GM18867 (cell line): Measurements from ENCODE around the gene CPNE4.
A peak's percentile ranks its signal among the peaks of the same experiment; 100 is the strongest.

Source experiments
- ATAC-seq: cut with Tn5 transposase; IDR thresholded peaks from one replicate; pipeline ENCODE4 v1.9.1; 2021; ENCODE audit warnings: mild to moderate bottlenecking, moderate library complexity; ENCODE audit not compliant: unreplicated experiment

The CPNE4 gene

DNA sequence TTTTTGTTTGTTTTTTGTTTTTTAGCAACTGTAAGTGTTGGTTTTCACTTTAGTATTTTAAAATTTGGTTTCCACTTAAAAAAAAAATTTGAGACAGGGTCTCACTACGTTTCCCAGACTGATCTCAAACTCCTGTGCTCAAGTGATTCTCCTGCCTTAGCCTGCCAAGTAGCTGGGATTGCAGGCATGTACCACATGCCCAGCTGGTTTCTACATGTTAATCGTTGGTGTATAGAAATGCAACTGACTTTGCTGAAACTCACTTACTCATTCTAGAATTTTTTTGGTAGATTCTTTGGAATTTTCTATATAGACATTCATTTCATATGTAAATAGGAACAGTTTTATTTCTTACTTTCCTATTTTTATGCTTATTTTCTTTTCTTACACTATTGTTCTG is 287.3 kb downstream of the CPNE4 start:
- ATAC-seq = no peak

DNA sequence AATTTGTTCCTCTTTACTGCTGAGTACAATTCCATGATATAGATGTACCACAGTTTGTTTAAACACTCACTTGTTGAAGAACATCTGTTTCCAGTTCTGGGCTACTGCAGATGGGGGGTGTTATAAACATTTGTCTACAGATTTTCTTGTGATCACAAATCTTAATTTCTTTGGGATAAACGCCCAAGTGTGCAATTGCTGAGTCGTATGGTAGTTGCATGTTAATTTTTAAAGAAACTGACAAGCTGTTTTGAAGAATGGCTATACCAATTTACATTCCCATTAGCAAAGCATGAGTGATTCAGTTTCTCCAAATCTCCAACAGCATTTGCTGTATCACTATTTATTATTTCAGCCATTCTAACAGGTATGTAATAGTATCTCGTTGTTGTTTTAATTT is 290.0 kb downstream of the CPNE4 start:
- ATAC-seq = no peak

DNA sequence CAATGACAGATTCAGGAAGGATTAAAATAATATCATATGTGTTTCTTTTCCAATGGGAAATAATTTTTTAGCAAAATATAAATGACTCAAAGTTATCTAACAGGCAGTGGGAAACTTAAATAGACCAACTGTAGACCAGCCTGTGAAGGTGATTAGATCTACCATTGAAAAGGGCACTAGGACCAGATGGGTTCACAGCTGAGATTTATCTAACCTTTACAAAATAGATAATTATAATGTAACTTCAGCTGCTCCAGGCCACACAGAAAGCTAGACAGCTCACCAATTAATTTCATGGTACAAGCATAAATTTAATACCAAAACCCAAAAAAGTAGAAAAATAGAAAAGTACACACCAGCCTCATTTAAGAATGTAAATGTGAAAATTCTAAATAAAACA is 291.7 kb downstream of the CPNE4 start:
- no peak for ATAC-seq

DNA sequence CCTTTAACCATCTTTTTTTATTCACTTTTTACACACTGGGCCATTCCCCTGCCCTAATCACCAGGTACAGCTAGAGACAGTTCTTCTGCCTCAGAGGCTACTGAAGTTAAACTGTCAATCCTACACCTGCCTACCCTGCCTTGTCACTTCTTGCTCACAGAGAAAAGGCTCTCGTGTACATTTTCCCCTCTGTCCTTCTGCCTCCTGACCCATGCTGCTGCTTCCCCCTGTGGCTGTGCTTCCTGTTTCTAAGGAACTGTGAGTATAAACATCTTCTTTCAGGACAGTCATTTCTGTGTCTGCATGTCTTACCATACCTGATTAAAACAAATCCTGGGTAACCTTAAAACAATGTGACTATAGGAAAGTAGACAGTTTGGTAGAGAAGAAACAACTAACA is 295.6 kb downstream of the CPNE4 start:
- no peak for ATAC-seq

DNA sequence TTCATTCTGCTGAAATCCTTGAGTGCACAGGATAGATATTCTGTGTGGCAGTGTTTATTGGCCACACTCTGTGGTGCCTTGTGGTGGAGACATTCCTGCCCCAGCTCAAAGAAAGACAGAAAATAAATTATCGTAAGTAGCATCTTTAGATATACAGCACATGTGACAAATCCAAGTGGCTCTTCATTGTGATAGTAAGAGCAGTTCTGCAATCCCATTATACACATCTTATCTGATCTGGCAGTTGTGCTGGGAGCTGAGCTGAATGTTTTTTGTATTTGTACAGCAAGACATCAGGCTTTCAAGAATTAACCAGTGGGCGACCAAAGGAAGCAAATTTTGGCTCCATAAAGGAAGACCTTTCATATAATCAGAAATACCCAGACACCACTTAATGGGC is 296.7 kb downstream of the CPNE4 start:
- ATAC-seq = no peak

DNA sequence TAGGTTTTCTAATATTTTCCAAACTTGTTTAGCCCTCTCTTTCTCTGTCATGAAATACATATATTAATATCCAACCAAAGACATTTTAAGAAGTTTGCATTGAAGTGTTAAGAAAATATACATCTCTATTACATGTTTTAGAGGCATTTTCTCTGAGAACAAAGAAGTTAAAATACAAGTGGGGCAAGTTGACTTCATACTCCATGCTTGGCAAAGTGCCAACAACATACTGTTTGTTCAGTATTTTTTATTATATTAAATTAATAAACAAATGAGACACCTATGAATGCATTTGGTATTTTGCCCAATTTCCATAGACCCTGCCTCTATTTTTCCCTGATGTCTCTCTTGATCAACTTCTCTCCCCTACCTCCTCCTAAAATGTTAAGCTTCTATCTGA is 299.3 kb downstream of the CPNE4 start:
- no peak for ATAC-seq

DNA sequence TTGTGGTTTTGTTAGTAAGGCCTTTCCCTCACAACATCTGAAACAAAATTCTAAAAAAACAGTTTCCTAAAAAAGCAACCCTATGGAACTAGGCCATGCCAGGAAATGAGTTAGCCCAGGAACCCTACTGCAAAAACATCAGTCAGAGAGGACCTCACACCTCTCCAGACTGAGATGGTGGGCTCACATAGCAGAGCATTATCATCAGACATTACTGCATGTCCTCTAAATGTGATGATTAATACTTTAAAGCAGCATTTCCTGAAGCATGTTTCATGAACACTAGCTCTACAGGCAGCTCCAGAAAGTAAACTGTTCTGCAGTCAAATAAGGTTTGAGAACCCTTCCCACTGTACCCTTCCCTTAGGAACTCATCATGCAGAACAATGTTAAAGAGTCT is 299.7 kb downstream of the CPNE4 start:
- no peak for ATAC-seq

DNA sequence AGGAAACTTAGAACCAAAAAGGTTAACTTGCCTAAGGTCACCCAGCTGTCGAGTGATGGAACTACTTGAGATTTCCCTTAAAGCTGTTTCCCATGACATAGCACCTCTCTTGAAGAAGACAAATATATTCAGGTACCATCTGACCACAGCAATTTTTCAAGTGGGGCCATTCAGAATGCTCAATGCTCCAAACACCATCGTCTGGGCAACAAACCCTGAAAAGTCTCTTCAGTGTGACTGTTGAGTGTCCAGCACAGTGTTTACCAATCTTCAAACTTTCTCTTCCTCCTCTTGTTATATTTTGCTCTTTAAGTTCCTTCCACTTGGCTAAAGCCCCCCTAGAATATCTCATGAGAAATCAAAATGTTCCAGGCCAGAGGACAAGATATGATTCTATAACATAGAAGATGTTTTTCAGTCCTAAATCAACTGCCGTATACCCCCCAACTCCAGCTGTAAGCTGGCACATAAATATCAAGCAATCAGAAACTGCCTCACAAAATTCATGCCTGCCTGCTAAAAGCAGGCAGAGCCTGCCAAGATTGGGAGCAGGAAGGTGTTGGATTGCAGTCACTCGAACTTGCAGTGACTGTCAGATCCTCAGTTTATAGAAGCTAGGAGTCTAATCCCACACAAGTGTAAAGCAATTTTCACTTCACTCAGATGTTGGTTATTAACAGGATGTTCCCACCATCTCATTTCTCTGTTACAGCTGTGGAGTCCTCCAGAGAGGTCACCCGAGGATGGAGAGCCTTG is 301.6 kb downstream of the CPNE4 start:
- no peak for ATAC-seq

DNA sequence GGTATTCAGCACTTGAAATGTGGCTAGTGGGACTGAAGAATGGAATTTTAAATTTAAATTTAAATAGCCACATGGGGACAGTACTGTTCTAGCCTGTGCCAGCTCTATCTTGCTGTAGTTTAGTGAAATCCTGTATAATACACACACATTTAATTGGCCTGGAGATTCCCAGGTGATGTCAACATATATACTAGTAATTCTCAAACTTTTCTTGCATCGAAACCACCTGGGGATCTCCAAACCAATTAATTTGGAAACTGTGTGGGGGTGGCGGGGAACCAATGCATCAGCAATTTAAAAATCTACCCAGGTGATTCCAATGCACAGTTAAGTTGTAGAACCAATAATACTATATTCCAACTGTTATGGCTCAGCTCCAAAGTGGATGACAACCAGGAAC is 303.1 kb downstream of the CPNE4 start:
- ATAC-seq = no peak

DNA sequence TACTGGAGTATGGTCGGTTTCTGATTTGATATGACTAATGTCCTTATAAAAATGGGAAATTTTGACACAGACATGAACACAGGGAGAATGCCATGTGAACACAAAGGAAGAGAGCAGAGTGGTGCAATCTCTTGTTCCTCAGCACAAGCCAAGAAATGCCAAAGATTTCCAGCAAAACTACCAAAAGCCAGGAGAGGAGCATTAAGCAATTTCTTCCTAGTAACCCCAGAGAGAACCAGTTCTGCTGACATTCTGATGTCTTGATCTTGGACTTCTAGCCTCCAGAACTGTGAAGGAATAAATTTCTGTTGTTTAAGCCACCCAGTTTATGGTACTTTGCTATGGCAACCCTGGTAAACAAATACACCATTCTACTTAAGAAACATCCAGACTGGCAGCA is 304.2 kb downstream of the CPNE4 start:
- no peak for ATAC-seq

DNA sequence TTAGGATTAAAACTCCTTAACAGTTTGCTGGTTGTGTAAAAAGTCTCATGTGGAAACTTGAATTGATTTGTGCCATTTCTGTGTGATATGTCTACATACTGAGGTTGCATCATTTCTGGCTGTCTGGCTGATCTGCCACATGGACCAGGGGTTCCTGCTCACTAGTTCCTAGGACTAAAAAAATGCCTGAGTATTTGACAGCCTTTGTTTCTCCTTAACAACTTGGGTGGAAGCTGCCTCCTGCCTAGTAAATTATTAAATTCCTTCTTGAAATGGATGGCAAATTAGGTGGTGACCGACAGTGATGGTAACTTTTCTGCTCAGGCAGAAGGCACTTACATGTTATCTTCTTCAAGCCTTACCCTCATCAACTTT is 305.2 kb downstream of the CPNE4 start:
- ATAC-seq = no peak

DNA sequence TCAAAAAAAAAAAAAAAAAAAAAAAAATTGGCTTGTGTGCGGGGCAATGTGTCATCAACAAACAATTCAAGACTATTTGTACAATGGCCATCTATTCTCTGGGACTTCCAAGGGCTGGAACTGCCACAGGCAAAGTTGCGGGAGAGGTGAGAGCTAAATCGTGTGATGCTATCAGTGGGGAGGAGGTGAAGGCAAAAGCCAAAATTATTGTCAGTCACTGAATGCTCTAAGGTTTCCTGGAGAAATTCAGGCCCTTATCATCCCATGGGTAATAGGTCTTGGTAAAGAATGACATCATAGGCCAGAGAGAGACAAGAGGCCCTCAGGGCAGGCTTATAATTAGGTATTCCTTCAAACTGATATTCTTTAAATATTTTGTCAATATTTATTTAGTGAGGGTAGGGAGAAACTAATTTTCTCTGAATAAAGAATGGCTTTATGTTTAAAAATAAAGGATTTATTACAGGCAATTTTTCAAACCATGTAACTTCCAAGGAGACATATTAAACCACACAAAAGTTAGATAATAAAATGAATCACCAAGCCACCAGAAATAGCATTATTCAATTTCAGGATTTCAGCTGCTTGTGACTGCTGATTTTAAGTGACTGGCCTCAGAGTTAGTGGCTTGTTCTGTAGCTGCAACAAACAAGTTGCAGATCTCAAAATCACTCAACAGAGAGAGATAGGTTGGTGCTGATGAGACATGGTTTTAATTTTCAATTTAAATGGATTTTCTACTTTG is 305.7 kb downstream of the CPNE4 start:
- ATAC-seq = no peak

DNA sequence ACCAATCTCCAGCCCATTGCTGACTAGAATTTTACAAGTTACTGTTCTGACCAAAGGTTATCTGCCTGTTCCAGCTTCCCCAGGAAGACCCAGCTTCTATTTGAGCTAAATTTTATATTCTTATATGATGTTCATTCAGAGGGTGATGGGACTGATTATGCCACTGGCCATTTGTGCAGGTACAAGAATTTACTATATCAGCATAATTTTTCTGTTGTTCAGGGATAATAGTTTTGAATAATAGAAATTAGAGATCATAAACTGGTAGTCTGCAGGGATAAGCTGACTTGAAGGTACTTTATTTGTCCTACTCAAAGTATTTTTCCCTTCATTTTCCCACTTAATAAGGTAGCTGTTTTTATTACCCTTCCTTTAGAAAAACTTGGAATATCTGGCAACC is 309.4 kb downstream of the CPNE4 start:
- ATAC-seq = no peak

DNA sequence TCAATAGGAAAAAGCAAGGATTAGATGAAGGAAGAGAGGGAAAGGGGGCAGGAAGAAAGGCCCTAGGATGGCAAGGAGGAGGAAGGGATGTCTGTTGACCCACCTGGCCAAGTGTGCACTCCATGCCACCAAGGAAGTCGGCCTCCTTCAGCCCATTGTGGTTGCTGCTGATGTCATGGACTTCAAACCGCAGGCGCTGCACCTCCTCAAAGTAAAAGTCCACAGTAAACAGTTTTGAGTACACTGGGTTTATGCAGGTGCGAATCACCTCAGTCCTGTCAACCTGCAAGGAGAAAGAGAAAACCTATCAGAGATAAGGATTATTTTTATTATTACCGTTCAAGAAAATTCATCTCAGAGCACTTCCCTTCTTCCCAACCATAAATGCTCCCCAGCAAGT is 311.5 kb downstream of the CPNE4 start:
- ATAC-seq = no peak

DNA sequence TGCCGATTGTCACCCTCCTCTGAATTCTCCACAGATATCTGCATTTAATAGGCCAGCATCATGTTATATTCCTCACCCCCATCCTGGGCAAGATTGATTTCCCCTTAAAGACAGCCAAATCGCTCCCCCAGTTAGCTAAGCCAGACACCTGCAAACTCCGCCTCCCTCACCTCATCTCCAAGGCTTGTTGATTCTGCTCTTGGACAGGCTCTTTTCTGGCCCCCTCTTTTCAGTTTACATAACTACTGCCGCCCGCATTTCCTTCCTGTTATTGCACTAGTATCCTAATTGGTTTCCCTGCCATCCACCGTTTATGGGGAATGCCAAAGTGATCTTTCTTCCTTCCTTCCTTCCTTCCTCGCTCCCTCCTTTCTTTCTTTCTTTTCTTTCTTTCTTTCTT is 317.3 kb downstream of the CPNE4 start:
- ATAC-seq = no peak

DNA sequence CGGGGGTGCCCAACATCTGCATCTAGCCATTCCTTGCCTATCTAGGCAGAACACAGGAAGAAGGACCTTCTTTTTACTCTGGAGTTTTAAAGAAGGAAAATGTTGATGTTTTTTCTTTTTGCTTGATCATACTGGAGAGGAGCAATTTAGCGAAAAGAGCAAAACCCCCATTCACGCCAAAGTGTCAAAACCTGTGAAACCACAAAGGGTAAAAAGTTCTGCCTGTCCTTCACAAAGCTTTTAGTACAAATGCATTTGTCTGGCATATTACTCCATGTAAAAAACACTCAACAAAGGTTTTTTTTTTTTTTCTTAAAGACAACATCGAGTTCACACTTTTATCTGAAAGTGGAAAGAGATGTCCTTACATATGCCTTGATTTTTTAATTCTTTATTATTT is 317.9 kb downstream of the CPNE4 start:
- no peak for ATAC-seq

DNA sequence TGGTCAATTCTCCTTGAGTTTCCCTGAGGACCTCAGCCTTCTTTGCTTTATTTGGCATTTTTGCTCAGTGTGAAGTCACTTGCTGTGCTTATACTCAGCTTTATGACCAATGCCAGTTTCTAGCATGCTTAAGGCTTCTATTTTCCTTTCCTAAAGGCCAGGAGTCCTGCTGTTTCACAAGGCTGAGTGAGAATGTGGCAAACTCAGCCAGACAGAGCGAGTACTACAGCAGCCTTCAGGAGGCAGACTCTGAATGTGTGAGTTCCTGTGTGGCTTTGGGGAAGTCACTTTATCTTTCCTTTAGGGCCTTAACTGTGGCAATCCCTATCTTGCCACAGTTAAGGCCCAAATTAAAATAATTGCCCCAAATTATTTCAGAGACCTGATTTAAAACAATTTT is 318.8 kb downstream of the CPNE4 start:
- peak; percentile 46 for ATAC-seq

DNA sequence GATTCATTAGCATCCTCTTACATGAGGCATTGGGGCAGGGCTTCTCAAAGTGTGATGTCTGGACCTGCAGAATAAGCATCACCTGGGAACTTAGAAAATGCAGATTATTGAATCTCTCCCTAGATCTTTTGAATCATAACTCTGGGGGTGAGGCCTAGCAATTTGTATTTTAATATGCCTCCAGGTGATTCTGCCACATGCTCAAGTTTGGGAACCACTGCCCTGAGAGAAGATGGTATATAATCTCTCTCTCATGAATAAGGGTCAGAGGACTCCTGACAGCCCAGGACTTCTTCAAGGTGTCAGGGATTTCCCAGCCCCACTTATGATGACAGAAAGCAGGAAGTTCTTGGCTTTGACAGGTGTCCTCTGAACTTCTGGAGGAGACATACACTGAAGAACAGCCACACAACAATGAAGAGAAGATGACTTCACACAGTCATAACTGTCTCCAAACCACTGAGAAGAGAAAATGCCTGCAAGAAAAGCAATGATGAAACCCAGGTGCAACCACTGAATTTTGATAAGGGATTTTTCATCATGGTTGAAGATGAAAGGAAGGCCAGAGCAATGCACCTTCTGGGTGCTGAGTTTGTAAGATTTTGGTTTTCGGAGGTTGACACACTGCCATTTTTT is 320.1 kb downstream of the CPNE4 start:
- ATAC-seq = peak; percentile 85

DNA sequence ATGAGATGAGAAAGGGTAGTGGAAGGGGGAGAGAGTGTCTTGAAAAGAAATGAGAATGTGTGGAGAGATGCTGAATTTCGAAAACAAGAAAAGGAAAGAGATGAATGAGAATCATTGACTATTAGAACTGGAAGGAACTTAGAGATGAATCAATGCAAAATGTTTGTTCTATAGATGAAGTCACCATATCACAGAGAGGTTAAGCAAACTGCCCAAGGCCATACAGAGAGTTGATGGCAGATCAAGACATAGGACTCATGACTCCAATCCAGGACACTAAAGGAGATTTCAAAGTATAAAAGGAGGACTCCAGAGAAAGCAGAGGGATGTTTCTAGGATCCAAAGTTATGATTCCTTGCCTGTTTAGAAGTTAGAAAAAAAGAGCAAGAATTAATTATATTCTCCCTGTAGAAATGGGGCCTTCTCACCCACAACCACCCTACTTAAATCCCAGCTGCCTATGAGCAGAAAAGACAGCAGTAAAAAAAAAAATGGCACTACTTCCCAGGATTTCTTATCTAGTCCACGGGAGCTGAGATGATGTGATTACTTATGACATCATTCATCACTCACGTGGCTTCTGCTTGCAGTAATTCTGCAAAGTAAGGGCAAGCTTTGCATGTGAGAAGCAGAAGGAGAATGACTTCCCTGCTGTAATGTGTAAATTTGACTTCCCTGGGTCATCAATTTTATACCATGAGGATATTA is 321.2 kb downstream of the CPNE4 start:
- ATAC-seq = no peak

DNA sequence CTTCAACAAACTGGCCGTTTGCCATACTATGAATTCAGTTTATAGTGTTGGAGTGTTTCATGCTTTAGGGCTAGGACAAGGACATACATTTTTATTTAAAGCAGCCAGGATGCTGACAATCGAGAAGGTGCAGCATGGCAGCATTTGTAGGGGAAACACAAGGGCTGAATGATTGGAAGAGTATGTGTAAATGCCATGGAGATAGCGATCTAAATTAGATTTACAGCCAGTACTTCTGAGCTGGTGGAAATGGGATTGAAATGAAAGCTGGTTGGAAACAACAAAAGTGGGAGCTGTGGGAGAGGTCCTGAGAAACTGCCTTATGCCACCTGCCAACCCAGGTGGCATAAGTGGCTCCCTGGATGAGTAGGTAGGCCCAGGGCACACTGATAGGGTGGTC is 322.2 kb downstream of the CPNE4 start:
- ATAC-seq = no peak

DNA sequence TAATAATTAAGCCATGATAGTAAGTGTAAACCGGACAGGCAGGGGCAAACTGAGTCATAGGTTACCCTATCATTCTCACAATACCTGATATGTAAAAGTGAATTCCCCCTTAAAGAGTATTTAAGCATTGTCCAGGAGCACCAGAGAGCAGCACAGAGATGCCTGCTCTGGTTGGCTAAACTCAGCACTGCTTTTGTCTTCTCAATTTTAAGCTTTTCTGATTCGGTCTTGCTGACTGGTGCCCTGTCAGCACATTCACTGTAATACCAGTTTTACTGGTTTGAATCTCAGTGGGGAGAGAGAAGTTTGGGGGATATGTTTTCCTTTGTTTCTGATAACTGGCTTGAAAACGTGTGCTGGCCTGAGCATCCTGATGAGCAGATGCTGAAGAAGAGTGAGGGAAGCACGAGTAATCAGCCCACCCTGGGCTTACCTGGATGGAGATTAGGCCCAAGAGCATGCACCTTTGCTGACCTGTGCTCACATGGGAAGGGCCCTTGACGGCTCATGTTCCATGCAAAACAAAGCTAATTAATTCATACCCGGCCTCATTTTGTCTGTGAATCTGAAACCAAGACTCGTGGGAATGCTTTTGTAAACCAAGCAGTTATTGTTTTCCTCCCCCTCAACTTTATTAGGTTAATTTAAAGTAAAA is 323.6 kb downstream of the CPNE4 start:
- no peak for ATAC-seq
